Esophagus muscularis mucosa (tissue), 4 donors: ENCODE results near the gene C14orf180.

Experiments
- CTCF ChIP-seq, 3 experiments: fragments of 200-600 bp in 2 of 3; fragments of 450-650 bp in 1 of 3; sonication (generic) in 2 of 3; IDR thresholded peaks; one replicate each; pipeline ENCODE4 v1.5.1; 2017 to 2019; ENCODE audit warnings: antibody characterized with exemption in 3 of 3, mild to moderate bottlenecking in 2 of 3, moderate library complexity in 1 of 3
- EP300 ChIP-seq: sonication (generic); formaldehyde crosslinking; IDR thresholded peaks from one replicate; pipeline ENCODE4 v1.6.1; 2017; ENCODE audit warnings: antibody characterized with exemption
- POLR2A ChIP-seq: fragments of 450-650 bp; IDR thresholded peaks from one replicate; pipeline ENCODE4 v1.6.1; 2017; ENCODE audit warnings: antibody characterized with exemption, moderate library complexity, mild to moderate bottlenecking, low read depth
- POLR2AphosphoS5 ChIP-seq, 2 donors: sonication (generic); formaldehyde crosslinking; IDR thresholded peaks; one replicate each; pipeline ENCODE4 v1.6.1; 2017; ENCODE audit warnings: antibody characterized with exemption in 2 of 2

GRCh38 chr14:104541905-104542465 is 37.6 kb upstream of the C14orf180 start:
- no peak for TF ChIP-seq POLR2AphosphoS5 (IDR thresholded peaks at IDR 0.05)
- no peak for TF ChIP-seq EP300
- no peak for TF ChIP-seq CTCF (IDR thresholded peaks at IDR 0.05)
- TF ChIP-seq POLR2A = no peak
